HG03139 (cell line): ENCODE measurements around the gene SETX.
A peak's percentile ranks its signal among the peaks of the same experiment; 100 is the strongest.

ENCODE experiments used
- ATAC-seq: cut with Tn5 transposase; IDR thresholded peaks from one replicate; pipeline ENCODE4 v1.9.1; 2021; ENCODE audit not compliant: unreplicated experiment

SETX gene

DNA sequence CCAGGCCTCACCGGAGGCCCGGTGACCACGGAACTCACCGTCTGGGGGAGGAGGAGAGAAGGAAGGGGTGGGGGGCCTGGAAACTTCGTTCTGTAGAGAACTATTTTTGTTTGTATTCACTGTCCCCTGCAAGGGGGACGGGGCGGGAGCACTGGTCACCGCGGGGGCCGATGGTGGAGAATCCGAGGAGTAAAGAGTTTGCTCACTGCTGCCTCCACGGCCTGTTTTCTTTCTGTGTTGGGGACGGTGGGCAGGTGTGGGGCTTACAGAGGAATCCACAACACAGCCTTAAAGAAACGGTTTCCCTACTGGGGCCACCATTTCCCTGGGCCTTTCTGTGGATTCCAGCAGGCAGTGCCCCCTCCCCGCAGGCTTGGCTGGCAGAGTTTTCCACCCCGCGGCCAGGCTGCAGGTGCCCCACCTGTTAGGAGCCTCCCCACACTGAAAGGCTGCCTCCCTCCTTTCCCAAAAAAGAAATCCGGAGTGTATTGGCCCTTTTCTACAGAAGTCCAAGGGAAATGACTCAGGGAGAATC lies 112.1 kb downstream of the SETX start:
- ATAC-seq: no peak

DNA sequence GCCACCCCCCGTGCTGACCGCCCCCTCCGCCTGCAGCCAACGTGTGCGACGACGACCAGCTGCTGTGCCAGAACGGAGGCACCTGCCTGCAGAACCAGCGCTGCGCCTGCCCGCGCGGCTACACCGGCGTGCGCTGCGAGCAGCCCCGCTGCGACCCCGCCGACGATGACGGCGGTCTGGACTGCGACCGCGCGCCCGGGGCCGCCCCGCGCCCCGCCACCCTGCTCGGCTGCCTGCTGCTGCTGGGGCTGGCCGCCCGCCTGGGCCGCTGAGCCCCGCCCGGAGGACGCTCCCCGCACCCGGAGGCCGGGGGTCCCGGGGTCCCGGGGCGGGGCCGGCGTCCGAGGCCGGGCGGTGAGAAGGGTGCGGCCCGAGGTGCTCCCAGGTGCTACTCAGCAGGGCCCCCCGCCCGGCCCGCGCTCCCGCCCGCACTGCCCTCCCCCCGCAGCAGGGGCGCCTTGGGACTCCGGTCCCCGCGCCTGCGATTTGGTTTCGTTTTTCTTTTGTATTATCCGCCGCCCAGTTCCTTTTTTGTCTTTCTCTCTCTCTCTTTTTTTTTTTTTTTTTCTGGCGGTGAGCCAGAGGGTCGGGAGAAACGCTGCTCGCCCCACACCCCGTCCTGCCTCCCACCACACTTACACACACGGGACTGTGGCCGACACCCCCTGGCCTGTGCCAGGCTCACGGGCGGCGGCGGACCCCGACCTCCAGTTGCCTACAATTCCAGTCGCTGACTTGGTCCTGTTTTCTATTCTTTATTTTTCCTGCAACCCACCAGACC lies 112.8 kb downstream of the SETX start:
- ATAC-seq: no peak

DNA sequence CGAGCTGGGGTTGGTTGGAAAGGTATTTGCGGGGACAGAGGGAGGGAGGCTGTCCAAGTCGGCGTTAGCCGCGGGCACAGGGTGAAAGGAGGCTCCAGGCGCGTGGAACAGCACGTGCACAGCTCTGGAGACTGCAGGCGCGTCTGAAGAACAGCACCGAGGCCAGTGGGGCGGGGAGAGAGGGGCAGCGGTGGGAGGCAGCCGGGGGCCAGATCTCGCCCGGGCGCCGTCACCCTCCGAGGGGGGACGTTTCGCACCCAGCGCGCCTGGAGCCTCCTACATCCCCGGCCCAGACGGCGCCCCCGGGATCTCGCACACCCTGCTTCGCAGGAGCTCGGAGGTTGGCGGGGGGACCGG lies 113.3 kb downstream of the SETX start:
- ATAC-seq: no peak

GRCh38 chr9:132240841-132241482 lies 113.8 kb downstream of the SETX start:
- ATAC-seq: peak; percentile 77

- ATAC-seq: no peak
Measured at GRCh38 chr9:132239999-132240840, 114.6 kb downstream of the SETX start.

- ATAC-seq: no peak
Measured at GRCh38 chr9:132239518-132239917, 115.3 kb downstream of the SETX start.

DNA sequence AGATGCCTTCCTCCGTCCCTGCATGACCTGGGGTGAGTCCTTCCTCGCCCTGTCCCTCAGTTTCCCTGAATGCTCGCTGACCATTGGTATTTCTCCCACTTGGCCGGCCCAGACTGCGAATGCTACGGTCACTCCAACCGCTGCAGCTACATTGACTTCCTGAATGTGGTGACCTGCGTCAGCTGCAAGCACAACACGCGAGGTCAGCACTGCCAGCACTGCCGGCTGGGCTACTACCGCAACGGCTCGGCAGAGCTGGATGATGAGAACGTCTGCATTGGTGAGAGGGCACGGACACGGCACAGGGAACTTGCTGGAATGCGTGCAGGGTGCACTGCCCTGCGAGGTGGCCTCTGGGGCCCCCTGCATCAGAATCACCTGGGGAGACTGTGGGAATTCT lies 115.8 kb downstream of the SETX start:
- no peak for ATAC-seq

DNA sequence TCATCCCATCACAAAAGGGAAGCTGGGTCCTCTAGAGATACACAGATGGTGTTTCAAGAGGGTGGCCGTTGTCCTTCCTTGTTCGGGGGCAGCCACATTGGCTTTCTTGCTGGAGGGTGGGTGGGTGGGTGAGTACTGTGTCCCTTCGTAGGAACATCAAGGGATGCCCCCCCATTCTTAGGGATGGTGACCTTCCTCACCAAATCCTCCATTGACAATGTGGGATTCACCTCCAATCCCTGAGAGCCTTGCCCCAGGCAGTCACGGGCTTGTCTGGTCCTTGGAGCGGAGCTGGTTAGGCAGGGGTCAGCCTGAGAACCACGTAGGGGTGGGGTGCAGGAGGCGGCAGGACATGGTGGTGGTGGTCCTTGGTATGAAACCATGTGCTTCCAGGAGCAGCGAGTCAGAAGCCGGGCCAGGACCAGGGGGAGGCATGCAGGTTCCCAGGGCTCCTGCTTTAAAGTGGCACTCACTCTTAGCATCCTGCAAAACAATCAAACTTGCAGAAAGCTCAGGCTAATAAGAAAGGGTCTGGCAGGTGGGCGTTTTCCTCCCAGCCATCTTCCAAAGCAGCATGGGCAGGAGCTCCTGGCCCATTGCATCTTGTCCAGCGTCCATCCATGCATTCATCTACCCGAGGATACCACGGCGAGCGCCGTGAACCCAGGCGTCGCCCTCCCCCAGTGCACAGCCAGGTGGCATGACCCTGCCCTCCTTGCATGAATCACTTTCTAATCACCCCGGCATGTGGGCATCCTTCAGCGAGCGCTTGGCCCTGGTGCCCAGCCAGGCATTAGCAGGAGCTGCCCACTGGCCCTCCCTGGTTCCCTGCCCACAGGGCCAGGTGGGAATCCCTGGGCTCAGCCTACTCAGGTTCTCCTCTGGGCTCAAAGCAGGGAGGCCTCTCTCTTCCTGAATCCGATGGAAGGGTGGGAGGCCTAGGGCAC lies 116.5 kb downstream of the SETX start:
- ATAC-seq: no peak

DNA sequence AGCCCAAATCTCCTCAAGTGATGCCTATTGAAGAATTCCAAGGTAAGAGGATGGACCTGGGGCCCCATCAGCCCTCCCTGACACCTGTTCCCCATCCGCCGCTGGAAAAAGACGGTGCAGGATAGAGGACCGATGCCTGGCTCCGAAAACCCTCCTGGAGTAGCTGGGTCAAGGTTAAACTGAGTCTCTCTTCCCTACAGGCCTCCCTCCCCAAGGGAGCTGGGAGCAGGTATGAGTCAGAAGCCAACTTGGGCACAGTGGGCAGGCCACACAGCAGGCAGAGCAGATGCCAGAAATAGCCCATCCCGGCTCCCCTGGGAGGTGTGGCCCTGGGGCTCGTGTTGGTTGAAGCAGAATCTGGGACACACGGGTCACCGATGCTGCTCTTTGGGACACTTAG lies 117.3 kb downstream of the SETX start:
- ATAC-seq: no peak

DNA sequence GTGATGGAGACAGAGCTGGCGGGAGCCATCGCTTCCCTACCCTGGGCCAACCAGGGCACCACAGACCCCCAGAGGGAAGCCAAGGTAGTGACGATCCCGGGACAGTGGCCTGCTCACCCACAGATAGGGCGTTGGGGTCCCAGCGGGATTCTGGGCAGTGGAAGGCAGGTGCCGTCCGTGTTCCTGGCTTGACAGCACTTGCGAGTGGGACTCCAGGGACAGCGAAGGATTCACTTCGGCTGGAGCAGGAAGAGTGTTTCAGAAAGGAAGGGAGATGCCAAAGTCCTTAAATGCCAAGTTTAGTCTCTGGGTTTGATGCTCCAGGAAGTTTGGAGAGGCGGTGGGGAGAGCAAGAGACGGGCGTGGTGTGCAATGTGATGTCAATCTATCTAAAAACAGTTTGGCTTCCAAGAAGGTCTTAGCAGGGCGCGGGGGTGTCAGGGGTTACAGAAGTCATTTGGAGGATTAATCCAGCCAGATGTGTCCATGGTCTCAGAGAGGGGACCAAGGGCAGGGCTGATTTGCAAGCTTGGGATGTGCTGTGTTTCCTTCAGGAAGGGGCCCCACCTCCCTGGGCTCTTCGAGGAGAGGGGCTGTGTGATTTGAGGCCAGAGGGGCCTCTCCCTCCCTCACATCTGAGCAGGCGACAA lies 118.0 kb downstream of the SETX start:
- ATAC-seq: no peak

- ATAC-seq: no peak
Measured at GRCh38 chr9:132235894-132236661, 118.7 kb downstream of the SETX start.

DNA sequence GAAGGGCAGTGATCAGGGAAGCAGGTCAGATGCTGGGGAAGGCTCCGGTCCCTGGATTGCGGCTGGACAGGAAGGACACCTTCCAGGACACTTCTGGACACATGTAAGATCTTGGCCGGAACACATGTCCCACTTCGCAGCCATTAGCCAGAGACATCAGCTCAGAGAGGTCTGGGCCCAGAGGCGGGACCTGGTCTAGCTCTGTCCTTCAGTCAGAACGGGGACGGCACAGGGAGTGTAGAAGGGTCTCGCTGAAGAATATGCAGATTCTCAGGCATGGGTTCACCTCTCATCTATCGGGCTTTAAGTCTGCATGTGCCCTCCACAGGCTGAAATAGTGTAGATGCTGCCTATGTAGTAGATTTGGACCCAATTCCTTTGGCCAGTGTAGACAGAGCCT lies 119.7 kb downstream of the SETX start:
- no peak for ATAC-seq

DNA sequence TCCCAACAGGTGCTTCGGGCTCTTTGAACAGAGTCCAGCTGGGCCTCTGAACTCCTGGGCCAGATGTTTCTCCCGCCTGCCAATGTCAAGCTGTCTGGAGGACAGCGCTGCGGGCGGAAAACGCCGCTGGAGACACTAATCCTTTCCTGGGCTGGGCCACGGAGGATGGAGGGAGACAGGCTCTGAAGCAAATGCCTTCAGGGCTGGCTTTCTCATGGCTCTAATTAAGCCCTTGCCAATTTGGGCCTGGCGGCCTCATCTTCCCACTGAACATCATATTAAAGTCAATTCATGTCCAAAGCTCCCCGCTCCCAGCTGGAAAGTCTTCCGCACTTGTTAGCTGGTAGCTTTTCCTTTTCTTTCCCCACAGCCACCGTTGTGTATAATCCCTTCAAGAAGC lies 120.3 kb downstream of the SETX start:
- no peak for ATAC-seq

DNA sequence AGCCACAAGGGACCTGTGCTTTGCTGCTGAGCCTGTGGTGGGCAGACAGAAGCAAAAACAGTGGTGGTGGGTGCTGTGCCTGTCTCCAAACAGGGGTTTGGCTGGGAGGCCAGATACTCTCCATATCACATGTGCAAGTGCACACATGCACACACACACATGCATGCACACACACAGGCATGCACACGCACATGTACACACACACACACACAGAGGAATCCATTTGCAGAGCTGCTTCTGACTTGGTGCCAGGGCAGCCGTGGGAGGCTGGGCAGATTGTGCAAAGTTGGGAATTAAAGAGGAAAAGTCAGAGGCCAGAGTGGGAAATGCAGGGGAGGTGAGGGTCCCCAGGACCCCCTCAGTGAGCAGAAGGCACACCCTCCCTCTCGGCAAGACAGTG lies 121.6 kb downstream of the SETX start:
- no peak for ATAC-seq

DNA sequence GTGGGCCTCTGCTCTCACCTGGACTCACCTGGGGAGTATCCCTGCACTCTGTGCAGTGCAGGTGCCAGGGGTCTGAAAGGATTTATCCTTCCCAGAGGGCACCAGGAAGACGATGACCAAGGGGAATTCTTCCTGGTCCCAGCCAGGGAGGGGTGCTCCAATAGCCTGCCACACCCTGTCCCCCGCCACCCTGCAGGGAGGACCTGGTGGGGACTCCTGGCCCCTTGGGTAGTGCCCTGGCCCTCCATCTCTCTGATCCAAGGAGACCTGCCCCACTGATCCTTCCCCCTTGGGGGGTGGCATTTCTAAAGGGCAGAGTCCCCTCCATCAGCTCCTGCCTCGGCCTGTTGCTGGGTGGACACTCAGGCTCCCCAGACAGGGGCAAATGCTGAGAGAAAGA lies 122.3 kb downstream of the SETX start:
- ATAC-seq: no peak

- no peak for ATAC-seq
Measured at GRCh38 chr9:132231019-132231701, 123.6 kb downstream of the SETX start.

- ATAC-seq: no peak
Measured at GRCh38 chr9:132230605-132231004, 124.2 kb downstream of the SETX start.

DNA sequence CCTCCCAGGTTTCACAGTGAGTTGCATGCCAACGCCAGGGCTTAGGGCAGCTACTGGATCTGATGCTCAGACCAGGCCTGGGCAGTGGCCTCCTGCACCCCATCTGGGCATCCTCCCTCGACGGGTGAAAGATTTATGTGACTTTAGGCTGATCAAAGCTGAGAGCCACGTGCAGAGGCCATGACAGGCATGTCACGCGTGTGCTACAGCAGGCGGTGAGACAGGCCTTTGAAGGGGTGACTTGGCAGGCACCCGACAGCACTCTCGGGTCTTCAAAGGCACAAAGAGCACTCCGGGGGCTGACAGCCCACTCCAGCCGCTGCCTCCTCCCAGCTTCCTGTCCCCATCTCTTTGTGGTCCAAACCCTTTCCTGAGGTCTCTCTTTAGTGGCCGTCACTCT lies 126.7 kb downstream of the SETX start:
- ATAC-seq: no peak
